Stimulated activated CD4-positive, alpha-beta T cell treated with anti-CD3 and anti-CD28 coated beads, Interleukin-4, amount 100 ng/mL, for 48 hours (primary cell): ENCODE data around the gene FHIT.
"Not testable (repeated sequence)": the region's sequence is repeated elsewhere in the genome, so short reads cannot be mapped to it uniquely, and the experiment has no call there.

ENCODE experiments used
- DNase-seq, 2 donors: peaks; one replicate each; pipeline ENCODE4 v3.0.0-alpha.2; 2020; ENCODE audit warnings: low read depth in 2 of 2

FHIT gene

DNA sequence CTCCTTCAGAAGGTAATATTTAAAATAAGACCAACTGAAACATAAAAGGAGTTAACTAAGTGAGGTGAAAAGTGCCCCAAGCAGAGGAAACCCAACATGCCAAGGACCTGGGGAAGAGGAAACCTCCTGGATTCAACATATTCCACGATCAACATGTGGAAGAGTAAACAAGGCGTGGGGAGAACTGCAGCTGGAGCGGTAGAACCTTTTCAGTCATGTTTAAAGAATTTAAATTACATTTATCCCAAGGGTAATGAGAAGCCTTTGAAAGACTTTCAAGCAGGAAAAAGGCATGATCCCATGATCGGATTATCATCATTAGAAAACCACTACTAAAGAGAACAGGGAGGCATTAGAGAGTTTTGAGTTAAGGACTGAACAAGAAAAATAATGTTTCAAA lies 330.7 kb downstream of the FHIT start:
- DNase-seq, result no peak

DNA sequence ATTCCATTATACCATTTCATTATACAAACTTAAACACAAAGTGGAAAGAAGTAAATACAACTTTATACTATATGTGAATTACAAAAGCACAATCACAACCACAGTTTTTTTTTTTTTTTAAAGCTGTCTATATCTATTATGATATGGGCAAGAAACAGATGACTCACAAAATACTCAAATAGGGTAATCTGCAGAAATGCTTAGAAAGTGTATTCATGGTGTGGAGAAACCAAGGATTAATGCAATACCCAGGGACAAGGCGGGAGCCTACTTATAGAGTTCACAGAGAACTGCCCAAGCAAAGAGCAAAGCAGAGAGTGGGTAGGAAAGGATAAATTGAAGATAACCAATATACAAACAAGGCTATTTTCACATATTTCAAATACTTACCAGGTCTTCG lies 332.0 kb downstream of the FHIT start:
- no peak for DNase-seq

- no peak for DNase-seq
Measured at GRCh38 chr3:60917141-60917540, 334.1 kb downstream of the FHIT start.

DNA sequence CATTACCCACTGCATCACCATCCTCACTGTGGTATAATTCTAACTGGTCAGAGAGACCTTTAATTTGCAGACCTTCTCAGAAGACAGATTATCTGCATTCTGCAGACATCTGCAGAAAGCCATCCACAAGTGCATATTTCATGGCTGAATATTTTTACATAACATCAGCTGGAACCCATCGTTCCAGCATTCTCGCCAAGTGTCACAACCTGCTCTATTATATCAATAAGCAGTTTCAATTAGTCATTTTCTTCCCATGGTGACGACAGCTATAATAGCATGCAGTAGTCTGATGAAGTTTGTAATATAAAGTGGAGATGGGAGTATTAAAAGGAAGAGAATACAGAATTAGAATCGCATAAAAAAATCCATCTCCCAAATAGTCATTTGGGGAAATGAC lies 334.7 kb downstream of the FHIT start:
- DNase-seq, result no peak

DNA sequence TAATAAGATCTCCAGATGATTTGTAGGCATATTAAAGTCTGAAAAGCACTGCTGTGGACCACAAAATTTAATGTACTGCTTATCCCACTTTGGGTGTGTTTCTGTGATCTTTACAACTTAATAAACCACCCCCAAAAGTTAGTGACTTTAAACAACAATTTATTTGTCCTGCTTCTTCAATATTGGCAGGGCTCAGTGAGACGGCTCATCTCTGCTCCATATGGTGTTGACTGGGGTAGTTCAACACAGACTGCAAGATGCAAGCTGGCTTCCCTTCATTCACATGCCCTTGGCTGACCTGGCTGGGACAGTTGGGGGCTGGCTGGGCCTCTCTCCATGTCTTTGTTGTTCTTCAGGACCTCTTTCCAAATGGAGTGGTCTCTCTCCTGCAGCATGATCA lies 337.8 kb downstream of the FHIT start:
- no peak for DNase-seq

GRCh38 chr3:60912876-60913275 lies 338.4 kb downstream of the FHIT start:
- no peak for DNase-seq

GRCh38 chr3:60912142-60912541 lies 339.1 kb downstream of the FHIT start:
- DNase-seq, result no peak

GRCh38 chr3:60909526-60909925 lies 341.7 kb downstream of the FHIT start:
- DNase-seq, result no peak

GRCh38 chr3:60906283-60906682 lies 345.0 kb downstream of the FHIT start:
- no peak for DNase-seq

GRCh38 chr3:60898321-60898720 lies 352.9 kb downstream of the FHIT start:
- no peak for DNase-seq

GRCh38 chr3:60893946-60894345 lies 357.3 kb downstream of the FHIT start:
- DNase-seq, result no peak

DNA sequence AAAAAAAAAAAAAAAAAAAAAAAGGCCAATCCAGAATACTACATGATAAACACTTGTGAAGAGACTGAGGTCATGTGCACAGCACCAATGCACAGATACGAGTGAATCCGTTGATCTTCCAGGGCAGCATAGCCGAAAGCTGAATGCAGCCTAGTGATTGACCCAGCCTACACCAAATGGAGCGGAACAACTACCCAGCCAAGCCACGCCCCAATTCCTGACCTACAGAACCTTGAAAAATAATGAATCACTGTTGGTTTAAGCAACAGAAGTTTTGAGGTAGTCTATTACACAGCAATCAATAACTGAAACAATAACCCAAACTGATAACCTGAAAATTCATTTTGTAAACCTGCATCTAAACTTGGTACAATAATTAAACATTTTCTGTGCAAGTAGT lies 361.0 kb downstream of the FHIT start:
- DNase-seq, result no peak

- not testable (repeated sequence) for DNase-seq
Measured at GRCh38 chr3:60888952-60889351, 362.3 kb downstream of the FHIT start.

- no peak for DNase-seq
Measured at GRCh38 chr3:60887574-60887973, 363.7 kb downstream of the FHIT start.

DNA sequence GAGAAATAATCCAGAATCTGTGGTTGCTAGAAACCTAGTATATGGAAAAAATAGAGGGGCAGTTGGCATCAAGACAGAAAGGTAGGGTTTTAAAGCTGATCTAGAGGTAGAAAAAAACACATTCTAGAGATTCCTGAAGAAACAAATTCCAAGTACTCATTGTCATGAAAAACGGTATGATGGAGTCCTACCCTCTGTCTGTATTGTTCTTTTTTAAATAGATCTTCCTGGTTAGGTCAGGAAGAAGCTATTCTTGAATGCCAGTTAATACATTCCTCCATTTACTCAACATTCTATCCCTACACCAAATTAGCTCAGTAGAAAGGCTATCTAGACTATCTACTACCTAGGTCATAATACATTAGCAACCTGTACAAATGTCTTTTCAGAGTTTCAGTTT lies 364.7 kb downstream of the FHIT start:
- no peak for DNase-seq

DNA sequence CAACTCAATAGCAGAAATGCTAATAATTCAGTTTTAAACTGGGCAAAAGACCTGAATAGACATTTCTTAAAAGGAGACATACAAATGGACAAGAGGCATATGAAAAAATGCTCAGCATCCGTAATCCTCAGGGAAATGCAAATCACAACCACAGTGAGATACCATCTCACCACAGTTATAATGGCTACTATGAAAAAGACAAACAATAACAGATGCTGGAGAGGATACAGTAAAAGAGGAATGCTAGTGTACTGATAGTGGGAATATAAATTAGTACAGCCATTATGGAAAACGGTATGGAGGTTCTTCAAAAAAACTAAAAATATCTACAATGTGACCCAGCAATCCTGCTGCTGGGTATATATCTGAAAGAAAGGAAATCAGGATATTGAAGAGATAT lies 367.2 kb downstream of the FHIT start:
- no peak for DNase-seq

DNA sequence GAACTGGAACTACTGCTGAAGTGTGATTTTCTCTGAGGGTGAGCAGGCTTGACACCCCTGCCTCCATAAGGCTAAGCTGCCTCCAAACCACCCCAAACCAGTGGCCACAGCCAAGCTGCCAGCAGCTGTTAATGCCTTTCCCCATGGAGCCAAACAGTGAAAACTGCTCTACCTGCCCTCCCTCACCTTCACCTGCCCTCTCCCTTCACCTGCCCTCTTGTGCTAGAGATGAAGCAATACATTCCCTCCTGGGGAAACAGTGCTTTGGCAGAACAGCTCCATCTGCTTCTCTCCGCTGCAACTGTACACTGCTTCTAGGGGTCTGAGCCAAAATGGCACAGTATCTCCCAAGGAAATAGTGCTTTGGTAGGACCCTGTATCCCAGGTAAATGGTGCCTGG lies 374.1 kb downstream of the FHIT start:
- no peak for DNase-seq

DNA sequence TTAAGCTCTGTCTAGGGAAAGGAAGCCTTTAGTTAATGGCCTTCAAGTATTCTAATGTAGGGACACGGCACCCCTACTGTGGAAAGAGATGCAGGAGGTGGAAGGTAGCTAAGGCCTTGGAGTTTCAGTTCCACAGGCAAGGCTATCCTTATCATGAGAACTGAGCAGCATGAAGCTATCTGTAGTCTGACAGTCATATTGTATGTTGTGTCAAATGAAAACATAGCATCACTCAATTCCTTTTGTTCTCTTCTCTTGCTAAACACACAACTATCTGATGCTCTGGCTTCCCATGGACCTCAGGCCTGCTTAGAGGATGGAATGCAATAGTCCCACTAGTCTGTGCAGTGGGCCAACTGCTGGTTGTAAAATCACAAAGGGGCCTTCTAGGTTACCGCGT lies 380.9 kb downstream of the FHIT start:
- DNase-seq, result no peak

- DNase-seq, result no peak
Measured at GRCh38 chr3:60867200-60867599, 384.1 kb downstream of the FHIT start.

- DNase-seq, result no peak
Measured at GRCh38 chr3:60856257-60857046, 394.8 kb downstream of the FHIT start.

DNA sequence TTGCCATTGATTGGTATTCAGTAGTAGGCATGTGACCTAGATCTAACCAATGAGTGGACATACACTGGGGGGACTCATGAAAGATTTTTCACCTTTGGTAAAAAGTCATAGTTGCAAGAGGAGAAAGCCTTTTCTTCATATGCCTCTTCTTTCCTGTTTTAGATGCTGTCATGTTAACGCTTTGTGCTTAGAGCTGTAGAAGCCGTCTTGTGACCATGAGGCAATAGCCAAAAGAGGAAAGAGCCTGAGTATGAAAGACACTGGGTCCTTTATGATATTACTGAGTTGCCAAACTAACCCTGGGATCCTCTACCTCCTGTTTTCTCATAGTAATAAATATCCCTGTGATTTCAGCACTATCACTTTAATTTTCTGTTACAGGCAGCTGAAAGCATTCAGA lies 396.0 kb downstream of the FHIT start:
- DNase-seq, result no peak

- DNase-seq, result no peak
Measured at GRCh38 chr3:60854791-60855190, 396.5 kb downstream of the FHIT start.

- no peak for DNase-seq
Measured at GRCh38 chr3:60847791-60848190, 403.5 kb downstream of the FHIT start.

DNA sequence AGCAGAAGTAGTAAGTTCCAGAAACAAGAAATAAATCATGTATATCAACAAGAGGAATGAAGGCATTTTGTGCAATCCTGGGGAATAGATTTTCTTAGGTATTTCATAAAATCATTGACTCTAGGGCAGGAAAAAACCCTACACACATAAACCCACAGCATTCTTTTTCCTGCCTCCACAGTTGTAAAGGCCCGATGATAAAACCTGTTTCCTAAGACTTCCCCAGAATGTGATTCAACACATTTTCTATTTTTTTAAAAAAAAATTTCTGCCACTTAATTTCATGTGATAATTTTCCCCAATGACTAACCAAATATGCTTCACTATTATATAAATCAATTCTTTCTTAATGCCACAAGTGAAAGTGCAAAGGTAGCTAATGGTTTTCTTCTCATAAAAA lies 407.0 kb downstream of the FHIT start:
- DNase-seq, result no peak
